Measurements from ENCODE around the gene EHMT1.
A peak's percentile ranks its signal among the peaks of the same experiment; 100 is the strongest.

DNA sequence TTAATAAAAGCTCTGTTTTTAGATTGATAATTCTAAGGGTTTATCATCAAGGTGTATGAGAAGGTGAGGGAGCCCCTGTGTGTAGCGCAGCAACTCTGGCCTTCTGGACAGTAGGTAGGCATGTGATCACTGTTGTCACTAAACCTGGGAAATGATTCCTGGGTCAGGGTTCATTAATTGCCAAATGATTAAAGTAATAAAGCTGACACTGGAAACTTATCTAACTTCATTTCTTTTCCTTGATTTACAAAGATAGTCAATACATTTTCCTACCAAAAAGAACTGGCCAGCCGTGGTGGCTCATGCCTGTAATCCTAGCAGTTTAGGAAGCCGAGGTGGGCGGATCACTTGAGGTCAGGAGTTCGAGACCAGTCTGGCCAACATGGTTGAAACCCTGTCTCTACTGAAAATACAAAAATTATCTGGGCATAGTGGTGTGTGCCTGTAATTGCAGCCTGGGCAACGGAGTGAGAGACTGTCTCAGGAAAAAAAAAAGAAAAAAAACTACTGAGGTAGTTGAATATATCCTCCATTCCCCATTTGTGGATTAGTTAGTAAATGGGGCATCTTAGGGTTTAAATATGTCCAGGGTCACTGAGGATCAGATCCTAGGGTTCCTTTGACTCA, 2.4 kb downstream of the EHMT1 start:
- TF ChIP-seq KHSRP (IDR thresholded peaks at IDR 0.05) (no peak), FOS (IDR thresholded peaks at IDR 0.05; ENCODE audit: extremely low read depth, insufficient read length) (no peak), ADNP (tag; IDR thresholded peaks at IDR 0.05) (no peak), ZNF324 (CRISPR knock-in tag; IDR thresholded peaks at IDR 0.05) (no peak), RB1 (IDR thresholded peaks at IDR 0.05; ENCODE audit: low read depth) (no peak), TGIF2 (CRISPR knock-in tag; IDR thresholded peaks at IDR 0.05) (no peak), SIRT6 (IDR thresholded peaks at IDR 0.05; ENCODE audit: low read depth, low read length) (no peak), MEF2A (IDR thresholded peaks at IDR 0.05; ENCODE audit: control insufficient read depth, low read depth, low read length) (no peak), HDAC2 (IDR thresholded peaks at IDR 0.05) (no peak), SOX6 (IDR thresholded peaks at IDR 0.05) (no peak), EP300 (IDR thresholded peaks at IDR 0.05; ENCODE audit: low read length) (no peak)
- TF ChIP-seq, protein P1, sequence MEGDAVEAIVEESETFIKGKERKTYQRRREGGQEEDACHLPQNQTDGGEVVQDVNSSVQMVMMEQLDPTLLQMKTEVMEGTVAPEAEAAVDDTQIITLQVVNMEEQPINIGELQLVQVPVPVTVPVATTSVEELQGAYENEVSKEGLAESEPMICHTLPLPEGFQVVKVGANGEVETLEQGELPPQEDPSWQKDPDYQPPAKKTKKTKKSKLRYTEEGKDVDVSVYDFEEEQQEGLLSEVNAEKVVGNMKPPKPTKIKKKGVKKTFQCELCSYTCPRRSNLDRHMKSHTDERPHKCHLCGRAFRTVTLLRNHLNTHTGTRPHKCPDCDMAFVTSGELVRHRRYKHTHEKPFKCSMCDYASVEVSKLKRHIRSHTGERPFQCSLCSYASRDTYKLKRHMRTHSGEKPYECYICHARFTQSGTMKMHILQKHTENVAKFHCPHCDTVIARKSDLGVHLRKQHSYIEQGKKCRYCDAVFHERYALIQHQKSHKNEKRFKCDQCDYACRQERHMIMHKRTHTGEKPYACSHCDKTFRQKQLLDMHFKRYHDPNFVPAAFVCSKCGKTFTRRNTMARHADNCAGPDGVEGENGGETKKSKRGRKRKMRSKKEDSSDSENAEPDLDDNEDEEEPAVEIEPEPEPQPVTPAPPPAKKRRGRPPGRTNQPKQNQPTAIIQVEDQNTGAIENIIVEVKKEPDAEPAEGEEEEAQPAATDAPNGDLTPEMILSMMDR (IDR thresholded peaks at IDR 0.05 in 2 of 3, conservative IDR thresholded peaks at IDR 0.05 in 1 of 3; ENCODE audit: insufficient read depth in 2 of 3, low read depth in 1 of 3, low read length in 3 of 3), result peak; percentile 27 to 32 (median 29); a peak in 2 of 6 replicates
